ENCODE measurements around the gene ZNF624.
"Not testable (repeated sequence)": the region's sequence is repeated elsewhere in the genome, so short reads cannot be mapped to it uniquely, and the experiment has no call there.

GRCh38 chr17:16697603-16698002 lies 44.0 kb upstream of the ZNF624 start:
- not testable (repeated sequence) for TF ChIP-seq CTCF (conservative IDR thresholded peaks at IDR 0.05); EZH2 (IDR thresholded peaks at IDR 0.05; ENCODE audit: low read depth)
